Subcutaneous adipose tissue (tissue), 4 donors: ENCODE results near the gene TBC1D2B. TPM values are rescaled to one million over a fixed set of nuclear protein-coding genes. Genes with fewer than 3 reads are reported as not detected.

Source experiments
- CTCF ChIP-seq: fragments of 450-650 bp; IDR thresholded peaks from one replicate; pipeline ENCODE4 v1.5.1; 2016; ENCODE audit warnings: low read depth, mild to moderate bottlenecking, control low read depth, antibody characterized with exemption, moderate library complexity
- total RNA-seq, 4 donors: library from RNA; depleted of rRNA; stranded (reverse); fragments of >200 nt; gene quantifications; one replicate each; pipeline ENCODE4 v1.1.0, GENCODE V29; 2016

Gene TBC1D2B
- total RNA-seq, 4 donors from 2014 or later, result 57.6 to 112 (median 101) TPM

GRCh38 chr15:78109156-78109555 lies 31.6 kb upstream of the TBC1D2B start:
- TF ChIP-seq CTCF, result no peak

- no peak for TF ChIP-seq CTCF
Observed at GRCh38 chr15:78108300-78109084, 31.0 kb upstream of the TBC1D2B start.

GRCh38 chr15:78107471-78107870 lies 30.0 kb upstream of the TBC1D2B start:
- no peak for TF ChIP-seq CTCF

GRCh38 chr15:78105476-78106241 lies 28.1 kb upstream of the TBC1D2B start:
- TF ChIP-seq CTCF, result no peak

GRCh38 chr15:78104566-78105475 lies 27.3 kb upstream of the TBC1D2B start:
- TF ChIP-seq CTCF, result no peak

GRCh38 chr15:78104119-78104479 lies 26.6 kb upstream of the TBC1D2B start:
- TF ChIP-seq CTCF, result no peak
